ENCODE measurements around the gene TRIM34. TPM values are rescaled to one million over a fixed set of nuclear protein-coding genes. Genes with fewer than 3 reads are reported as not detected.

Gene TRIM34
- total and polyA plus RNA-seq, 4 donors = 1.7 to 3.8 (median 2.5) TPM

GRCh38 chr11:5643585-5643984 is 18.8 kb downstream of the TRIM34 start:
- TF ChIP-seq ZBTB33 (IDR thresholded peaks at IDR 0.05) (no peak), TAF1 (conservative IDR thresholded peaks at IDR 0.05) (no peak), EGR1 (IDR thresholded peaks at IDR 0.05; ENCODE audit: low read depth in 2 of 2) (no peak), RXRA (IDR thresholded peaks at IDR 0.05) (no peak), GABPA (IDR thresholded peaks at IDR 0.05 in 1 of 2, conservative IDR thresholded peaks at IDR 0.05 in 1 of 2) (no peak), YY1 (IDR thresholded peaks at IDR 0.05) (no peak)
- Histone ChIP-seq H3K4me1 (ENCODE audit: control insufficient read depth in 4 of 4, insufficient read depth in 4 of 4, low read length in 3 of 4) (no peaks in the 10 kb centered on the region), H3K9ac (ENCODE audit: low read depth in 1 of 2, low read length in 2 of 2) (no peak overlapping the region), H3K4me3 (ENCODE audit: low read depth in 1 of 3, low read length in 3 of 3) (no peak overlapping the region), H3K36me3 (ENCODE audit: control insufficient read depth in 4 of 4, insufficient read depth in 3 of 4, low read depth in 1 of 4, low read length in 3 of 4) (peaks cover 3 to 25% (median 10%) of the 10 kb centered on the region in 4 donors), H3K27ac (ENCODE audit: low read depth in 1 of 2, low read length in 2 of 2) (no peak overlapping the region), H3K27me3 (ENCODE audit: control insufficient read depth in 4 of 4, insufficient read depth in 4 of 4, low read length in 3 of 4) (no peaks in the 10 kb centered on the region), H3K9me3 (ENCODE audit: control insufficient read depth in 4 of 4, low read length in 3 of 4) (no peaks in the 10 kb centered on the region)
- DNase-seq (ENCODE audit: low spot score) = no peak

GRCh38 chr11:5646139-5646538 is 21.3 kb downstream of the TRIM34 start:
- no peaks in the 10 kb centered on the region for H3K27me3 ChIP-seq (ENCODE audit: control insufficient read depth in 4 of 4, insufficient read depth in 4 of 4, low read length in 3 of 4)
- no peak overlapping the region for H3K27ac ChIP-seq (ENCODE audit: low read depth in 1 of 2, low read length in 2 of 2)
- no peak overlapping the region for H3K4me3 ChIP-seq (ENCODE audit: low read depth in 1 of 3, low read length in 3 of 3)
- no peak overlapping the region for H3K9ac ChIP-seq (ENCODE audit: low read depth in 1 of 2, low read length in 2 of 2)
- 94% methylated on average over 3 of the region's 3 CpGs for WGBS
- no peaks in the 10 kb centered on the region for H3K4me1 ChIP-seq (ENCODE audit: control insufficient read depth in 4 of 4, insufficient read depth in 4 of 4, low read length in 3 of 4)
- H3K36me3 ChIP-seq (ENCODE audit: control insufficient read depth in 4 of 4, insufficient read depth in 3 of 4, low read depth in 1 of 4, low read length in 3 of 4) = peaks cover 3 to 25% (median 10%) of the 10 kb centered on the region in 4 donors
- H3K9me3 ChIP-seq (ENCODE audit: control insufficient read depth in 4 of 4, low read length in 3 of 4) = no peaks in the 10 kb centered on the region
- TF ChIP-seq HNF4G (IDR thresholded peaks at IDR 0.05) (no peak), RAD21 (IDR thresholded peaks at IDR 0.05) (no peak), HNF4A (conservative IDR thresholded peaks at IDR 0.05) (no peak), REST (IDR thresholded peaks at IDR 0.05) (no peak), TAF1 (conservative IDR thresholded peaks at IDR 0.05) (no peak), FOXA2 (IDR thresholded peaks at IDR 0.05) (no peak), FOXA1 (IDR thresholded peaks at IDR 0.05) (no peak), ZBTB33 (IDR thresholded peaks at IDR 0.05) (no peak), ATF3 (IDR thresholded peaks at IDR 0.05) (no peak), JUND (IDR thresholded peaks at IDR 0.05) (no peak), NR2F2 (IDR thresholded peaks at IDR 0.05) (no peak), YY1 (IDR thresholded peaks at IDR 0.05) (no peak), RXRA (IDR thresholded peaks at IDR 0.05) (no peak), EGR1 (IDR thresholded peaks at IDR 0.05; ENCODE audit: low read depth in 2 of 2) (no peak), MAX (IDR thresholded peaks at IDR 0.05) (no peak), SP1 (IDR thresholded peaks at IDR 0.05) (no peak), GABPA (IDR thresholded peaks at IDR 0.05 in 1 of 2, conservative IDR thresholded peaks at IDR 0.05 in 1 of 2) (no peak), CTCF (IDR thresholded peaks at IDR 0.05; ENCODE audit: low read depth, low read length, missing input control) (no peak)
- no peak for DNase-seq (ENCODE audit: low spot score)

Measured in liver (tissue), 9 donors.